ENCODE results near the gene S1PR1. TPM values are rescaled to one million over a fixed set of nuclear protein-coding genes. Genes with fewer than 3 reads are reported as not detected.
"Not testable (repeated sequence)": the region's sequence is repeated elsewhere in the genome, so short reads cannot be mapped to it uniquely, and the experiment has no call there.

Gene S1PR1
- polyA plus RNA-seq, 1 donor (not counting 4 experiments of a cell fraction or from before 2014, with no cell fraction given), result 3.1 TPM

DNA sequence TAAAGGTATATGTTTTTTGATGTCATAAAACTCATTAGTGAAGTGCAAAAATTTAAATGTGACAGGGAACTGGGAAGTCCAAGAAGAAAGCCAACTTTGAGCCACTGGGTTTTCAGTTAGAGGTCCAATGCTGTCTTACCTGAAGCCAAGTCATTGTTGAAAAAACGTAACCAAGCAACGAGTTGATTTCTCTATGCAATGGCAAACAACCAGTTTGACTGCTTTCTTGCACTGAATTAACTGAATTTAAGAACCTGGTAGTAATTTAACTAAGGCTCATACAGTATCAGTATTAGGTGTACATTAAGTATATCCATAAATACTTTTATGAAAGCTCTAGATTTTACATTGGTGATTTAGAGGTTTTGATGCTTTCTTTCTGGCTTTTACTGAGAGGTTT, 20.2 kb upstream of the S1PR1 start:
- TF ChIP-seq, protein P1, sequence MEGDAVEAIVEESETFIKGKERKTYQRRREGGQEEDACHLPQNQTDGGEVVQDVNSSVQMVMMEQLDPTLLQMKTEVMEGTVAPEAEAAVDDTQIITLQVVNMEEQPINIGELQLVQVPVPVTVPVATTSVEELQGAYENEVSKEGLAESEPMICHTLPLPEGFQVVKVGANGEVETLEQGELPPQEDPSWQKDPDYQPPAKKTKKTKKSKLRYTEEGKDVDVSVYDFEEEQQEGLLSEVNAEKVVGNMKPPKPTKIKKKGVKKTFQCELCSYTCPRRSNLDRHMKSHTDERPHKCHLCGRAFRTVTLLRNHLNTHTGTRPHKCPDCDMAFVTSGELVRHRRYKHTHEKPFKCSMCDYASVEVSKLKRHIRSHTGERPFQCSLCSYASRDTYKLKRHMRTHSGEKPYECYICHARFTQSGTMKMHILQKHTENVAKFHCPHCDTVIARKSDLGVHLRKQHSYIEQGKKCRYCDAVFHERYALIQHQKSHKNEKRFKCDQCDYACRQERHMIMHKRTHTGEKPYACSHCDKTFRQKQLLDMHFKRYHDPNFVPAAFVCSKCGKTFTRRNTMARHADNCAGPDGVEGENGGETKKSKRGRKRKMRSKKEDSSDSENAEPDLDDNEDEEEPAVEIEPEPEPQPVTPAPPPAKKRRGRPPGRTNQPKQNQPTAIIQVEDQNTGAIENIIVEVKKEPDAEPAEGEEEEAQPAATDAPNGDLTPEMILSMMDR (optimal IDR thresholded peaks at IDR 0.05 in 1 of 3, IDR thresholded peaks at IDR 0.05 in 1 of 3, conservative IDR thresholded peaks at IDR 0.05 in 1 of 3; ENCODE audit: extremely low read depth in 1 of 3, insufficient read depth in 2 of 3, low read length in 3 of 3), result no peak
- TF ChIP-seq EZH2 (IDR thresholded peaks at IDR 0.05; ENCODE audit: low read length), result no peak
- FAIRE-seq (no peak), DNase-seq (ENCODE audit: low read depth, low spot score) (no peak)
- no peak overlapping the region for H3K4me3 ChIP-seq (ENCODE audit: control insufficient read depth in 2 of 3, extremely low read depth in 1 of 3, insufficient read depth in 2 of 3, low read depth in 1 of 3, low read length in 3 of 3)
- no peak overlapping the region for H3K9ac ChIP-seq (ENCODE audit: control insufficient read depth, extremely low read depth, insufficient read depth, low read length)
- no peaks in the 10 kb centered on the region for H3K9me1 ChIP-seq (ENCODE audit: control insufficient read depth, extremely low read depth, insufficient read depth, low read length)
- no peaks in the 10 kb centered on the region for H3K27me3 ChIP-seq (ENCODE audit: control insufficient read depth, extremely low read depth, insufficient read depth, low read length)
- no peak overlapping the region for H3K4me2 ChIP-seq (ENCODE audit: control insufficient read depth, extremely low read depth, insufficient read depth, low read depth, low read length)
- no peaks in the 10 kb centered on the region for H3K9me3 ChIP-seq (ENCODE audit: control insufficient read depth, low read depth, low read length)
- H3K79me2 ChIP-seq (ENCODE audit: control insufficient read depth, insufficient read depth, low read length), result no peaks in the 10 kb centered on the region
- H3K4me1 ChIP-seq (ENCODE audit: control insufficient read depth, extremely low read depth, insufficient read depth, low read length), result no peaks in the 10 kb centered on the region
- no peaks in the 10 kb centered on the region for H3K36me3 ChIP-seq (ENCODE audit: control insufficient read depth in 2 of 2, extremely low read depth in 1 of 2, insufficient read depth in 2 of 2, low read length in 2 of 2)
- dilution Hi-C loops (cut with MboI; ENCODE audit: extremely low pct_ligation_motif_present, low sequenced_read_pairs), result no loop called here
- no peak overlapping the region for H3K27ac ChIP-seq (ENCODE audit: control insufficient read depth, insufficient read depth, low read length)
- no peaks in the 10 kb centered on the region for H4K20me1 ChIP-seq (ENCODE audit: control insufficient read depth, extremely low read depth, insufficient read depth, low read length)
- H2AFZ ChIP-seq (ENCODE audit: control insufficient read depth, low read length), result no peak overlapping the region

DNA sequence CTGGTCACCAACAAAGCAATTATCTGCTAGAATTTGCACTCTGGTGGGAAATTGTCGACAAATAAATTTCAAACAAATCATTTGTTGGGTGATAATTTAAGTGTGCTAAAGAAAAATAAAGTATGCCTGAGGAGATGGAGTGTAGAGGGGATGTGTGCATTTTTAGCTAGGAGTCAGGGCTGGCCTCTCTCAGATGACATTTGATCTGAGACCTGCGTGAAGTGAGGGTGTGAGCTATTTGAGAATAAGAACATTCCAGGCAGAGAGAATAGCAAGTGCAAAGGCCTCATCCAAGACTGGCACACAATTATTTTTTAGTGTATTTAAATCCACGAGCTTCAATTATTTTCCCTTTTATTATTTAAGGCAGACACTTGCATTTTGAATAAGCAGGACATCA, 19.7 kb upstream of the S1PR1 start:
- TF ChIP-seq EZH2 (IDR thresholded peaks at IDR 0.05; ENCODE audit: low read length), result no peak
- TF ChIP-seq, protein P1 (optimal IDR thresholded peaks at IDR 0.05 in 1 of 3, IDR thresholded peaks at IDR 0.05 in 1 of 3, conservative IDR thresholded peaks at IDR 0.05 in 1 of 3; ENCODE audit: extremely low read depth in 1 of 3, insufficient read depth in 2 of 3, low read length in 3 of 3), result no peak
- Histone ChIP-seq H3K9me1 (ENCODE audit: control insufficient read depth, extremely low read depth, insufficient read depth, low read length) (no peaks in the 10 kb centered on the region), H3K27me3 (ENCODE audit: control insufficient read depth, extremely low read depth, insufficient read depth, low read length) (no peaks in the 10 kb centered on the region), H3K4me3 (ENCODE audit: control insufficient read depth in 2 of 3, extremely low read depth in 1 of 3, insufficient read depth in 2 of 3, low read depth in 1 of 3, low read length in 3 of 3) (no peak overlapping the region), H3K4me1 (ENCODE audit: control insufficient read depth, extremely low read depth, insufficient read depth, low read length) (no peaks in the 10 kb centered on the region), H4K20me1 (ENCODE audit: control insufficient read depth, extremely low read depth, insufficient read depth, low read length) (no peaks in the 10 kb centered on the region), H3K9me3 (ENCODE audit: control insufficient read depth, low read depth, low read length) (no peaks in the 10 kb centered on the region), H2AFZ (ENCODE audit: control insufficient read depth, low read length) (no peak overlapping the region), H3K36me3 (ENCODE audit: control insufficient read depth in 2 of 2, extremely low read depth in 1 of 2, insufficient read depth in 2 of 2, low read length in 2 of 2) (no peaks in the 10 kb centered on the region), H3K27ac (ENCODE audit: control insufficient read depth, insufficient read depth, low read length) (no peak overlapping the region), H3K9ac (ENCODE audit: control insufficient read depth, extremely low read depth, insufficient read depth, low read length) (no peak overlapping the region), H3K4me2 (ENCODE audit: control insufficient read depth, extremely low read depth, insufficient read depth, low read depth, low read length) (no peak overlapping the region), H3K79me2 (ENCODE audit: control insufficient read depth, insufficient read depth, low read length) (no peaks in the 10 kb centered on the region)
- FAIRE-seq (no peak), DNase-seq (ENCODE audit: low read depth, low spot score) (no peak)
- dilution Hi-C loops (cut with MboI; ENCODE audit: extremely low pct_ligation_motif_present, low sequenced_read_pairs), result no loop called here

DNA sequence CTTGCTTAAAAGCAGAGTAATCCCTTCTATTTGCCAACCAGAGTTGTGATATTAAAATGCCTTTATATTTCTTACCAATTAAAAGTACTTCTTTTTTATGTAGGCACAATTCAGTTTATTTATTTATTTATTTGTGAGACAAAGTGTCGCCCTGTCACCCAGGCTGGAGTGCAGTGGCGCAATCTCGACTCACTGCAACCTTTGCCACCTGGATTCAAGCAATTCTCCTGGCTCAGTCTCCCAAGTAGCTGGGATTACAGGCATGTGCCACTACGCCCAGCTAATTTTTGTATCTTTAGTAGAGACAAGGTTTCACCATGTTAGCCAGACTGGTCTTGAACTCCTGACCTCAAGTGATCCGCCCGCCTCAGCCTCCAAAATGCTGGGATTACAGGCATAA, 17.9 kb upstream of the S1PR1 start:
- H3K4me1 ChIP-seq (ENCODE audit: control insufficient read depth, extremely low read depth, insufficient read depth, low read length); dilution Hi-C loops (cut with MboI; ENCODE audit: extremely low pct_ligation_motif_present, low sequenced_read_pairs); H3K36me3 ChIP-seq (ENCODE audit: control insufficient read depth in 2 of 2, extremely low read depth in 1 of 2, insufficient read depth in 2 of 2, low read length in 2 of 2); H3K9me3 ChIP-seq (ENCODE audit: control insufficient read depth, low read depth, low read length); H3K9me1 ChIP-seq (ENCODE audit: control insufficient read depth, extremely low read depth, insufficient read depth, low read length); H3K79me2 ChIP-seq (ENCODE audit: control insufficient read depth, insufficient read depth, low read length); DNase-seq (ENCODE audit: low read depth, low spot score); H3K4me3 ChIP-seq (ENCODE audit: control insufficient read depth in 2 of 3, extremely low read depth in 1 of 3, insufficient read depth in 2 of 3, low read depth in 1 of 3, low read length in 3 of 3); FAIRE-seq; H3K27me3 ChIP-seq (ENCODE audit: control insufficient read depth, extremely low read depth, insufficient read depth, low read length); H3K27ac ChIP-seq (ENCODE audit: control insufficient read depth, insufficient read depth, low read length); H4K20me1 ChIP-seq (ENCODE audit: control insufficient read depth, extremely low read depth, insufficient read depth, low read length); H3K4me2 ChIP-seq (ENCODE audit: control insufficient read depth, extremely low read depth, insufficient read depth, low read depth, low read length); H2AFZ ChIP-seq (ENCODE audit: control insufficient read depth, low read length); H3K9ac ChIP-seq (ENCODE audit: control insufficient read depth, extremely low read depth, insufficient read depth, low read length): not testable (repeated sequence)
